Karpas-422 (cell line): Measurements from ENCODE around the gene APOA1. TPM values are rescaled to one million over a fixed set of nuclear protein-coding genes. Genes with fewer than 3 reads are reported as not detected.

Experiments
- DNase-seq: peaks from one replicate; pipeline ENCODE4 v3.0.0-alpha.2; 2015
- H2AFZ ChIP-seq: fragments of 200-600 bp; sonication (generic); 2 replicates; pipeline ENCODE4 v1.6.1; 2014; ENCODE audit warnings: antibody characterized with exemption, low read length, mixed read lengths
- H3K27ac ChIP-seq: fragments of 200-600 bp; sonication (generic); 2 replicates; pipeline ENCODE4 v1.5.1; 2014; ENCODE audit warnings: mild to moderate bottlenecking, low read length, moderate library complexity
- H3K27me3 ChIP-seq: fragments of 200-600 bp; sonication (generic); 2 replicates; pipeline ENCODE4 v1.6.1; 2014; ENCODE audit warnings: low read length, mixed read lengths
- H3K36me3 ChIP-seq: fragments of 200-600 bp; sonication (generic); 2 replicates; pipeline ENCODE4 v1.6.1; 2014; ENCODE audit warnings: low read length, mixed read lengths; ENCODE audit not compliant: insufficient read depth
- H3K4me1 ChIP-seq: fragments of 200-600 bp; sonication (generic); 2 replicates; pipeline ENCODE4 v1.6.1; 2014; ENCODE audit warnings: mild to moderate bottlenecking, low read length, mixed read lengths
- H3K4me2 ChIP-seq: fragments of 200-600 bp; sonication (generic); 2 replicates; pipeline ENCODE4 v1.6.1; 2014; ENCODE audit warnings: low read length, low read depth, mild to moderate bottlenecking; ENCODE audit not compliant: poor library complexity, severe bottlenecking
- H3K4me3 ChIP-seq: fragments of 200-600 bp; sonication (generic); 2 replicates; pipeline ENCODE4 v1.5.1; 2014; ENCODE audit warnings: mild to moderate bottlenecking, antibody characterized with exemption, low read length, mixed read lengths
- H3K79me2 ChIP-seq: fragments of 200-600 bp; sonication (generic); 2 replicates; pipeline ENCODE4 v1.6.1; 2014; ENCODE audit warnings: mild to moderate bottlenecking, low read length, mixed read lengths
- H3K9ac ChIP-seq: fragments of 200-600 bp; sonication (generic); 2 replicates; pipeline ENCODE4 v1.6.0; 2014; ENCODE audit warnings: low read length
- H3K9me2 ChIP-seq: fragments of 200-600 bp; sonication (generic), shearing (Covaris generic); replicated peaks from 2 replicates; pipeline ENCODE4 v1.6.0; 2014; ENCODE audit warnings: mild to moderate bottlenecking, low read length, moderate library complexity; ENCODE audit not compliant: insufficient read depth
- H3K9me3 ChIP-seq: fragments of 300-700, 200-600 bp; sonication (generic); 2 replicates; pipeline ENCODE4 v1.6.1; 2014; ENCODE audit warnings: low read length, mixed read lengths
- H4K20me1 ChIP-seq: fragments of 200-600 bp; sonication (generic); 2 replicates; pipeline ENCODE4 v1.6.1; 2014; ENCODE audit warnings: mild to moderate bottlenecking, antibody characterized with exemption, low read length, low read depth; ENCODE audit not compliant: insufficient read depth
- total RNA-seq: library from RNA; depleted of rRNA; stranded (reverse); fragments of >200 nt; shearing (Covaris generic); gene quantifications from 2 replicates; pipeline ENCODE4 v1.2.3, GENCODE V29; 2014; ENCODE audit warnings: low replicate concordance

Gene APOA1
- total RNA-seq, 1 experiment from 2014 or later = not detected

- no peaks in the 10 kb centered on the region for H3K27me3 ChIP-seq
- H3K4me3 ChIP-seq = no peak overlapping the region
- no peak overlapping the region for H3K27ac ChIP-seq
- H3K36me3 ChIP-seq = no peaks in the 10 kb centered on the region
- no peaks in the 10 kb centered on the region for H4K20me1 ChIP-seq
- no peak overlapping the region for H3K4me2 ChIP-seq
- H2AFZ ChIP-seq = no peak overlapping the region
- no peak overlapping the region for H3K9ac ChIP-seq
- H3K4me1 ChIP-seq = no peaks in the 10 kb centered on the region
- H3K9me3 ChIP-seq = no peaks in the 10 kb centered on the region
- H3K79me2 ChIP-seq = no peaks in the 10 kb centered on the region
- H3K9me2 ChIP-seq = no peaks in the 10 kb centered on the region
- DNase-seq = no peak
Measured at GRCh38 chr11:116822575-116822974, 14.8 kb downstream of the APOA1 start.

DNA sequence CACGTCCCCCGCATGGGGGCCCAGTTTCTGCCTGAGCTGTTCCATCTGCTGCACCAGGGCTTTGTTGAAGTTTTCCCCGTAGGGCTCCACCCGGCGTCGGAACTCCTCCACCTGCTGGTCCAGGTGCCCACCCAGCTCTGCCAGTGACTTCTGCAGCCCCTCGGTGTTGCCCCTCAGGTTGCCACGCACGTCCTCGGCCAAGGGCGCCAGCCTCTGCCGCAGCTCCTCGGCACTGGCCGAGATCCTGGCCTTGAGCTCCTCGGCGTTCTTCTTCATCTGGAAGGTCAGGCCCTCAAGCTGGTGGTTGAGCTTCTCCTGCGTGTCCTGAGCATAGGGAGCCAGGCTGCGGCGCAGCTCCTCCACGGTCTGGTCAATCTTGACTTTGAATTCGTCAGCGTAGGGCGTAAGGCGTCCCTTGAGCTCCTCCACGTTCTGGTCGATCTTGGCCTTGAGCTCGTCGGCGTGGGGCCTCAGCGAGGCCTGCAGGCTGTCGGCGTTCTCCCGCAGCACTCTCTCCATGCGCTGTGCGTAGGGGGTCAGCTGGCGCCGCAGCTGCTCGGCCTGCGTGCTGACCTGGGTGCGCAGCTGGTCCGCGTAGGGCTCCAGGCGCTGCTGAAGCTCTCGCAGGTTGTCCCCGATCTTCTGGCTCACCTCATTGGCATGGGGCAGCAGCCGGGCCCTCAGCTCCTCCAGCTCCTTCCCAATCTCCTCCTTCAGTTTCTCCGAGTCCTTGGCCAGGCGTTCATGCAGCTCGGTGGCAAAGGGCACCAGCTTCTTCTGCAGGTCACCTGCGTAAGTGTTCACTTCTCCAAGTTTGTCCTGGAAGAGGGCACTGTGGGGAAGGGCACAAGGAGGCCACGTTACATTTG lies 16.1 kb downstream of the APOA1 start:
- no peaks in the 10 kb centered on the region for H3K9me2 ChIP-seq
- no peaks in the 10 kb centered on the region for H3K4me1 ChIP-seq
- no peaks in the 10 kb centered on the region for H3K79me2 ChIP-seq
- H3K9me3 ChIP-seq = no peaks in the 10 kb centered on the region
- H3K4me2 ChIP-seq = no peak overlapping the region
- no peak overlapping the region for H2AFZ ChIP-seq
- DNase-seq = no peak
- H4K20me1 ChIP-seq = no peaks in the 10 kb centered on the region
- H3K27ac ChIP-seq = no peak overlapping the region
- H3K36me3 ChIP-seq = no peaks in the 10 kb centered on the region
- H3K4me3 ChIP-seq = no peak overlapping the region
- H3K27me3 ChIP-seq = no peaks in the 10 kb centered on the region
- H3K9ac ChIP-seq = no peak overlapping the region

DNA sequence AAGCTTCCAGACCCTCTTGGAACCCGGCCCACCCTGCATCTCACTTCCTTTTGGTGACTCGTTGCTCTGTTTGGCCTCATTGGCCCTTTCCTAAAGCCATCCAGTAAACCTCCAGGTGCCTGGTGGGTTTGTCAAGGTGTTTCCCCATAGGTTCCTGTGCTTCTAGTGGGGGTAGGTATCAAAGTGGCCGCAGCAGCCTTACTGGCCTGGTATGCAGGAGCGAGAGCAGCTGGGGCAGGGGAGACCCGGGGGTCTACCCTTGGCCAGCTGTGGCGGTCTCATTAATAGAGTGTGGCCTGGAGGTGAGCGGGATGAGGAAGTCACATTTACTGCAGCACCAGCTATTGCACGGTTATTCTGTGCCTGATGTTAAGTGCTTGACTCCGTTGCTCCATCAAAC lies 18.4 kb downstream of the APOA1 start:
- DNase-seq = no peak
- Histone ChIP-seq H3K27me3 (no peaks in the 10 kb centered on the region), H3K9me2 (no peaks in the 10 kb centered on the region), H3K9ac (no peak overlapping the region), H3K4me3 (no peak overlapping the region), H3K36me3 (no peaks in the 10 kb centered on the region), H2AFZ (no peak overlapping the region), H3K4me1 (no peaks in the 10 kb centered on the region), H4K20me1 (no peaks in the 10 kb centered on the region), H3K9me3 (no peaks in the 10 kb centered on the region), H3K27ac (no peak overlapping the region), H3K4me2 (no peak overlapping the region), H3K79me2 (no peaks in the 10 kb centered on the region)

GRCh38 chr11:116814502-116814901 lies 22.9 kb downstream of the APOA1 start:
- Histone ChIP-seq H3K4me3 (no peak overlapping the region), H3K4me1 (no peaks in the 10 kb centered on the region), H3K9me2 (no peaks in the 10 kb centered on the region), H2AFZ (no peak overlapping the region), H3K4me2 (no peak overlapping the region), H3K27ac (no peak overlapping the region), H3K36me3 (no peaks in the 10 kb centered on the region), H3K9ac (no peak overlapping the region), H4K20me1 (no peaks in the 10 kb centered on the region), H3K79me2 (no peaks in the 10 kb centered on the region), H3K27me3 (no peaks in the 10 kb centered on the region), H3K9me3 (no peaks in the 10 kb centered on the region)
- DNase-seq = no peak

- Histone ChIP-seq H3K4me1 (no peaks in the 10 kb centered on the region), H3K4me2 (no peak overlapping the region), H3K4me3 (no peak overlapping the region), H3K9me3 (no peaks in the 10 kb centered on the region), H3K27me3 (no peaks in the 10 kb centered on the region), H3K36me3 (no peaks in the 10 kb centered on the region), H3K79me2 (no peaks in the 10 kb centered on the region), H4K20me1 (no peaks in the 10 kb centered on the region), H3K9me2 (no peaks in the 10 kb centered on the region), H3K9ac (no peak overlapping the region), H3K27ac (no peak overlapping the region), H2AFZ (no peak overlapping the region)
- no peak for DNase-seq
Measured at GRCh38 chr11:116813781-116814471, 23.5 kb downstream of the APOA1 start.

DNA sequence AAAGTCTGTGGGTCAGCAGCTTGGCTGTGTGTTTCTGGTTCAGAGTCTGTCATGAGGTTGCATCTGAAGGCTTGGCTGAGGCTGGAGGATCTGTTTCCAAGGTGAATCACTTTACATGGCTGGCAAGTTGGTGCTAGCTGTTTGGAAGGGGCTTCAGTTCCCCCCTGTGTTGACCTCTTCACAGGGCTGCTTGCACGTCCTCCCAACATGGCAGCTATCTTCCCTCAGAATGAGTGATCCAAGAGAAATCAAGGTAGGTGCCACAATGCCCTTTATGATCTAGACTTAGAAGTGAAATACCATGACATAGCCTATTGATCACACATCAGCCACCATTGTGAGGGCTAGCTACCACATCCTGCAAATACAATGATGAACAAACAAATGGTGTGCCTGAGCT lies 24.3 kb downstream of the APOA1 start:
- H3K9ac ChIP-seq = no peak overlapping the region
- no peaks in the 10 kb centered on the region for H3K79me2 ChIP-seq
- H3K4me2 ChIP-seq = no peak overlapping the region
- no peaks in the 10 kb centered on the region for H3K27me3 ChIP-seq
- H3K36me3 ChIP-seq = no peaks in the 10 kb centered on the region
- no peaks in the 10 kb centered on the region for H3K9me2 ChIP-seq
- no peak for DNase-seq
- H3K4me3 ChIP-seq = no peak overlapping the region
- H3K9me3 ChIP-seq = no peaks in the 10 kb centered on the region
- no peaks in the 10 kb centered on the region for H3K4me1 ChIP-seq
- H3K27ac ChIP-seq = no peak overlapping the region
- H2AFZ ChIP-seq = no peak overlapping the region
- H4K20me1 ChIP-seq = no peaks in the 10 kb centered on the region

GRCh38 chr11:116812109-116812508 lies 25.3 kb downstream of the APOA1 start:
- Histone ChIP-seq H3K4me1 (no peaks in the 10 kb centered on the region), H3K9ac (no peak overlapping the region), H3K27ac (no peak overlapping the region), H3K9me3 (no peaks in the 10 kb centered on the region), H3K9me2 (no peaks in the 10 kb centered on the region), H3K79me2 (no peaks in the 10 kb centered on the region), H3K4me2 (no peak overlapping the region), H3K4me3 (no peak overlapping the region), H3K36me3 (no peaks in the 10 kb centered on the region), H2AFZ (no peak overlapping the region), H4K20me1 (no peaks in the 10 kb centered on the region), H3K27me3 (no peaks in the 10 kb centered on the region)
- no peak for DNase-seq

GRCh38 chr11:116811194-116811593 lies 26.2 kb downstream of the APOA1 start:
- Histone ChIP-seq H3K27me3 (no peaks in the 10 kb centered on the region), H4K20me1 (no peaks in the 10 kb centered on the region), H3K36me3 (no peaks in the 10 kb centered on the region), H2AFZ (no peak overlapping the region), H3K9ac (no peak overlapping the region), H3K4me1 (no peaks in the 10 kb centered on the region), H3K9me3 (no peaks in the 10 kb centered on the region), H3K79me2 (no peaks in the 10 kb centered on the region), H3K27ac (no peak overlapping the region), H3K9me2 (no peaks in the 10 kb centered on the region), H3K4me3 (no peak overlapping the region), H3K4me2 (no peak overlapping the region)
- DNase-seq = no peak
